HUES6 (cell line): ENCODE measurements around the gene GALK2.
"Not testable (repeated sequence)": the region's sequence is repeated elsewhere in the genome, so short reads cannot be mapped to it uniquely, and the experiment has no call there.

Experiments used
- H3K27ac ChIP-seq: 2 replicates; pipeline ENCODE4 v1.7.0; 2013; ENCODE audit warnings: low read depth, mild to moderate bottlenecking, low read length, inconsistent platforms
- H3K27me3 ChIP-seq: 2 replicates; pipeline ENCODE4 v1.6.1; 2013; ENCODE audit warnings: low read length; ENCODE audit not compliant: control insufficient read depth, insufficient read depth
- H3K36me3 ChIP-seq: 2 replicates; pipeline ENCODE4 v1.6.1; 2013; ENCODE audit warnings: low read length; ENCODE audit not compliant: control insufficient read depth, insufficient read depth
- H3K4me1 ChIP-seq: 2 replicates; pipeline ENCODE4 v1.6.1; 2013; ENCODE audit warnings: low read length; ENCODE audit not compliant: control insufficient read depth, insufficient read depth
- H3K4me3 ChIP-seq: 2 replicates; pipeline ENCODE4 v1.5.1; 2013; ENCODE audit warnings: low read depth, low read length
- H3K9ac ChIP-seq: one replicate; pipeline ENCODE4 v1.6.1; 2013; ENCODE audit warnings: mild to moderate bottlenecking, low read length
- H3K9me3 ChIP-seq: 2 replicates; pipeline ENCODE4 v1.6.1; 2013; ENCODE audit warnings: low read depth, low read length; ENCODE audit not compliant: control insufficient read depth, insufficient read depth

Gene GALK2

DNA sequence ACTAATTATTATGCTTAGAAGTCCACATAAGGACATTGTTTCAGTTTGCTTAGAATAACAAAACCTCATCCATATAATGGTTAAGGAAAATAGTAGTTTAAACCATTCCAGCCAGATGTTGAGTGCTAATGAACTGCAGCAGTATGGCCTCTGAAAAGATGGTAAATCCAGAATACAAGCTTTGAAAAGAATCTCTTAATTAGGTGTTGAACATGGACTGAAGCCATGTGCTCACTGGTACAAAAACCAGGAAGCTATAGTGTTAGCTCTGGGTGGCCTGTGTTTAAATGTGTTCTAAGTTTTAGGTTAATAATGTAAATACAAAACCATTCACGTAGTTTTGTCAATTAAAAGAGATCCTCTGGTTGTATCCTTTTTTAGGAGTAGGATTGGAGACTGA, 78.2 kb downstream of the GALK2 start:
- no peak overlapping the region for H3K27ac ChIP-seq
- H3K9ac ChIP-seq = no peak overlapping the region
- no peaks in the 10 kb centered on the region for H3K36me3 ChIP-seq
- no peak overlapping the region for H3K4me3 ChIP-seq
- peaks cover 6% of the 10 kb centered on the region; the same call in 1 of the 2 replicates for H3K9me3 ChIP-seq
- no peaks in the 10 kb centered on the region for H3K27me3 ChIP-seq
- no peaks in the 10 kb centered on the region for H3K4me1 ChIP-seq

DNA sequence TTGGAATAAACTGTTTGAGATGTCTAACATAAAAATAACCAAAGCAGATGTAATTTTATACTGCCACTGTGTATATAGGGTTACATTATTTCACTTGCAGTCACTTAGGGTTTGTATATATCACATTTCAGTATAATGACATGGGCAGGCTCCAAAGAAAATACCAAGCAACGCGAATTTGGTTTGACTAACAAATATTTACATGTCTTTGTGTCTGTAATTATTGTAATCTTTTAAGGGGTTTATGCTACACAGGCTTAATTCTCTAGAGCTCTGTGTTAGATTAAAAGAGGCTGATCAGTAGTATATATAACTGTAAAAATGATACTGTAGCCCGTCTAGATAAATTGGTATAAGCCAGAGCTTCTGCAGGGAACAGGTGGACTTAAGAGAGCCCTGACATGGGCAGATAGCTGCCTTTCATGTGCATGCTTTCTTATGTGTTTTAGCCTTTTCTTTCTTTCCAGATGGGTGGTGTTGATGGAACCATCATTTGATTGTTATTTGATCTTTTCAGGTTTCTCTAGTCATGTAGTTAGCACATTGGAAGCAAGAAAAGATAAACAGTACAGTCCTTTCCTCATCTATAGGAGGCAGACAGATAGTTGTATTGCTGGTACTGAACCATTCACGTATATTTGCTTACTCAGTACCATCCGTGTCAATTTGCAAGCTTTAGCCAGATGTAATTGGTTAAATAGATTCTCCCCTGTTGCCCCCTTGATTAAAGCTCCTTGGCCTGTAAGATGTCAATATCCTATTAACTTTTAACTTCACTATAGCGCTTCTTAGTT, 86.1 kb downstream of the GALK2 start:
- Histone ChIP-seq H3K9ac (no peak overlapping the region), H3K27ac (no peak overlapping the region), H3K36me3 (no peaks in the 10 kb centered on the region), H3K4me1 (no peaks in the 10 kb centered on the region), H3K9me3 (no peaks in the 10 kb centered on the region), H3K27me3 (no peaks in the 10 kb centered on the region), H3K4me3 (no peak overlapping the region)

DNA sequence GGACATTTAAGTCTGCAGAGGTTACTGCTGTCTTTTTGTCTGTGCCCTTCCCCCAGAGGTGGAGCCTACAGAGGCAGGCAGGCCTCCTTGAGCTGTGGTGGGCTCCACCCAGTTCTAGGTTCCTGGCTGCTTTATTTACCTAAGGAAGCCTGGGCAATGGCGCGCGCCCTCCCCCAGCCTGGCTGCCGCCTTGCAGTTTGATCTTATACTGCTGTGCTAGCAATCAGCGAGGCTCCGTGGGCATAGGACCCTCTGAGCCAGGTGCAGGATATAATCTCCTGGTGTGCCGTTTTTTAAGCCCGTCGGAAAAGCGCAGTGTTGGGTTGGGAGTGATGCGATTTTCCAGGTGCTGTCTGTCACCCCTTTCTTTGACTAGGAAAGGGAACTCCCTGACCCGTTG, 95.1 kb downstream of the GALK2 start:
- not testable (repeated sequence) for H3K27me3 ChIP-seq, H3K27ac ChIP-seq, H3K4me3 ChIP-seq, H3K9ac ChIP-seq, H3K36me3 ChIP-seq, H3K4me1 ChIP-seq
- H3K9me3 ChIP-seq = peaks cover 15% of the 10 kb centered on the region

DNA sequence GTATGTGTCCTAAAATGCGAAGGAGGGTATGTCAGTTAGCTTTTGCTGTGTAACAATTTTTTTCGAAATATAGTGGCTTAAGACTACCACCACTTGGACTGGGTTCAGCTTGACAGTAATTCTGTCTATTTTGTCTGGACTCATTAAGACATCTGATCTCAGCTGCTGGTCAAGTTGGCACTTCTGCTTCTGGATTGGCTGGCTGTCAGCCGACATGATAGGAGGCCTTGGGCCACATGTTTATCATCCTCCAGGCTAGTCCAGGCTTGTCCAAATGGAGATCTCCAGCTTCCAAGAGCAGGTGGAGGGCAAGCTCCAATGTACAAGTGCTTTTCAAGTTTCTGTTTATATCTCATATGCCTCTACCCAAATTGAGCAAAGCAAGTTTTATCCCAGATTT, 95.9 kb downstream of the GALK2 start:
- peaks cover 8% of the 10 kb centered on the region; the same call in 1 of the 2 replicates for H3K36me3 ChIP-seq
- H3K27ac ChIP-seq = no peak overlapping the region
- H3K4me3 ChIP-seq = no peak overlapping the region
- no peak overlapping the region for H3K9ac ChIP-seq
- H3K27me3 ChIP-seq = no peaks in the 10 kb centered on the region
- H3K9me3 ChIP-seq = peaks cover 15% of the 10 kb centered on the region
- H3K4me1 ChIP-seq = peaks cover under 1% of the 10 kb centered on the region; the same call in 1 of the 2 replicates

DNA sequence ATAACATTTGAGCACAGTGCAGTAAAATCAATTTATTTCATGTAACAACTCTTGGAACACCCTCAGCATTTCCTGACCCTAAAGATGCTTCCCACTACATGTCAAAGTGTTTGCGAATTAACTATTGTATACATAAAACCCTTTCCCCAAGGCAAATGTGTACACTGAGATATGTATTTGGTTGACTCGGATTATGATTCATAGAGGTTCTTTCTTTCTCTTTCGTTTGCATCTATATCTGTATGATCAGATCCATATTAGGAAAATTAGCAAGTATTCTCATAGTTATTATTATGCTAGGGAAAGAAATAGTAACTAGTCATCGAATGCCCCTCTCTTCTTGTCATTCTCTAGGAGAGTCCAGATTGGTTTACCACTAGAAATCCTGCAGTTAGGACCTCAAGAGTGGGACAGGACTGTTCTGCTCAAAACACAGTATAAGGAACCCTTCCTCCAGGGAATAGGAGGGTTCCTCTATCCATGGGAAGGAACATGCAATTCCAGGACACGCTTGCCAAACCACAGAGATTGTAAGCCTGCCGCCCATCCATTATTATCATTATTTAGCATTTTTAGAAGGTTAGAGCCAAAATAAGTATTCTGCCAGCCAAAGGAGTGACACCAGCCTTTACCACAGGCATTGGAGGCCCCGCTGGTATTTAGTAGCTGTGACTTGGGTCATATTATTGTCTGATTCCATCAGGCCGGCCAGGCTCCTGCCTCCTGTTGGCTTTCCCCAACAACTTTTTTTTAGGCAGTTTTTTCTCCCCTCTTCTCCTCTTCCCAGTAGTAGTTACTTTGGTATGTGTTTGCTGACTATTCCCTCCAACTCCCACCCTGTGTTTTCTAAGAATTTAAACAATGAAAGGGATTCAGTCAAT, 100.7 kb downstream of the GALK2 start:
- no peak overlapping the region for H3K27ac ChIP-seq
- H3K9me3 ChIP-seq = peaks cover 6% of the 10 kb centered on the region
- H3K4me1 ChIP-seq = peaks cover 16% of the 10 kb centered on the region
- peaks cover 6% of the 10 kb centered on the region; the same call in 1 of the 2 replicates for H3K36me3 ChIP-seq
- H3K27me3 ChIP-seq = no peaks in the 10 kb centered on the region
- no peak overlapping the region for H3K4me3 ChIP-seq
- H3K9ac ChIP-seq = no peak overlapping the region

DNA sequence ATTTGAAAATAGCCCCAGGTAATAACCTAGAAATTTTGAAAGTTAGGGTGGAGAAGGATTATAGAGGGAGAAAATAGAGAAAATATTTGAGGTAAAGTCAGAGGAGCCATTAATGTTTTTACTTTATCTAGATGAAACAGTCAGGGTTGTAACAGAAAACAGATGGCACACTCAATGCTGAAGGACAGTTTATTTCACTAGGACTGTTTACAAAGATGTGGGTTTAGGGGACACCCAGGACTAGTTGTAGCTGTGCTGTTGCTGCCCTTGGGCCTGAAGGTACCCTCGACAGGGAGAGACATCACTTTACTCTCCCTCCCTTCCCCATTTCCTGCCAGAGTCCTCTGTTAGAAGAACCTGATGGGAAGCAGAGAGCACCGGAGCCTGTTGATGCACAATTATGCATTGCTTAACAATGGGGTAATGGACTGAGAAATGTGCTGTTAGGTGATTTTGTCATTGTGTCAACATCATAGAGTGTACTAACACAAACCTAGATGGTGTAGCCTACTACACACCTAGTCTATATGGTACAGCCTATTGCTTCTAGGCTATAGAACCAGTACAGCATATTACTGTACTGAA, 103.8 kb downstream of the GALK2 start:
- Histone ChIP-seq H3K27ac (no peak overlapping the region), H3K9ac (no peak overlapping the region), H3K4me3 (no peak overlapping the region), H3K9me3 (no peaks in the 10 kb centered on the region), H3K4me1 (peaks cover 16% of the 10 kb centered on the region), H3K36me3 (no peaks in the 10 kb centered on the region), H3K27me3 (no peaks in the 10 kb centered on the region)

DNA sequence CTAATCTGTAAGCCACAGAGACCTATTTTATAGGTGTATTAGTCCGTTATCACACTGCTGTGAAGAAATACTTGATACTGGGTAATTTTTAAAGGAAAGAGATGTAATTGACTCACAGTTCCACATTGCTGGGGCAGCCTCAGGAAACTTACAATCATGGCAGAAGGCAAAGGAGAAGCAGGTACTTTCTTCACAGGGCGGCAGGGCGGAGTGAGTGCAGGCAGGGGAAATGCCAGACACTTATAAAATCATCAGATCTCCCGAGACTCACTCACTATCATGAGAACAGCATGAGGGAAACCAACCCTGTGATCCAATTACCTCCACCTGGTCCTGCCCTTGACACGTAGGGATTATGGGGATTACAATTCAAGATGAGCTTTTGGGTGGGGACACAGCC, 108.7 kb downstream of the GALK2 start:
- Histone ChIP-seq H3K9ac (no peak overlapping the region), H3K9me3 (no peaks in the 10 kb centered on the region), H3K36me3 (no peaks in the 10 kb centered on the region), H3K27ac (no peak overlapping the region), H3K27me3 (no peaks in the 10 kb centered on the region), H3K4me3 (no peak overlapping the region), H3K4me1 (no peaks in the 10 kb centered on the region)

DNA sequence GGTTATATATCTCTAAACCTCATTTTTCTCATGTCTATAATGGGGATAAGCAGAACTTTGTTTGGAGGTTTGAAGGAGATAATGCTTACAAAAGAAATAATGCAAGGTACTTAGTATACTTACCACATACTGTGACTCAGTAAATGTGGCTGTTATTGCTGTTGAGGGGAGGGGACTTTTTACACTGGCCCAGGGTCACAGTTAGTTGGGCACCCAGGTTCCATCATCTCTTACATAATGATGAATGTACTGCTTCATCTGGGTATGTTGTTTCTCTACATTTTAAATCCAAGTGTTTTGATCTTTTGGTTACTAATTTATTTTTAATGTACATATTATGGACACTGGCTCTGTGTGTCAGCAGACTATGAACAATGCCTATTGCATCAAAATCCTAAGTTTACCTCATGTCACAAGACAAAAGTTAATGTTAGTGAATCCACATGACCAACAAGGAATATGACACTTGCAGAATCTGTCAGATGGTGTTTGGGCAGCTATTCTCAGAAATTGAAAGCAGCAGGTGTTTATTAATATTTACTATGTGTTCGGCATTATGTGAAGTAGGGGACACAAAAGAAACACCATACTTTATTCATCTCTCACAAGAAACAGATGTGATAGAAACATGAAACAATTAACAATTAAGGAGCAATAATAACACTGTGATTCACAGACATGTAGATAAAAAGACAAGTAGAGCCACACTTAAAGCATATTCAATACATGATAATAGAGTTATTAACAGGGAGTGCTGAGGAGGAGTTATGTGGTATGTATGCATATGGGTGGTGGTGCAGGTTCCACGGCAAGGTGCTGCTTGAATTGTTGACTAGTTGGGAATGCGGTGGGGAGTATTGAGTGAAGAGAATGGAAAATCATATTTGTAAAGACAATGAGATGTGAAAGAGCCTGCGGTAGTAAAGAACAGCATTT, 109.7 kb downstream of the GALK2 start:
- H3K27ac ChIP-seq = no peak overlapping the region

DNA sequence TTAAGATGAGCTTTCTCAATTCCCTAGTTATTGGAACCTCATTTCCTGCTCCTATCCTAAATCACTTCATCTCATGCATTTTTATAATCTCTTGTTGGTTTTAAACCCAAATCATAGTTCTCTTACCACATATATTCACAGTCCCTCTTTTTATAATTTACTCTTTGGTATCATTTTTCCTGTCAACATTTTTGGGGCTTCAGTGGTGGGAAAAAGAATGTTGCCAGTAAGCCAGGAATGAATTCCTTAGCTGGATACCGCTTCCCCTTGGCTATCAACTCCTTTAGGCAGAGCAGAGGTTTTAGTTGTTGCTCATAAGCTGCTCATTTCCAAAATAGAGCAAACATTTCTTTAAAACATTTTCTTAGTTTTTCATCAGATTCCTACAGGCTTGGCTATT, 112.3 kb downstream of the GALK2 start:
- Histone ChIP-seq H3K27ac (no peak overlapping the region), H3K9me3 (no peaks in the 10 kb centered on the region), H3K36me3 (peaks cover 2% of the 10 kb centered on the region; the same call in 1 of the 2 replicates), H3K9ac (no peak overlapping the region), H3K4me3 (no peak overlapping the region), H3K27me3 (no peaks in the 10 kb centered on the region), H3K4me1 (no peaks in the 10 kb centered on the region)

More for the DNA sequence above, 109.7 kb downstream of the GALK2 start:
- H3K9ac ChIP-seq = no peak overlapping the region
- no peak overlapping the region for H3K4me3 ChIP-seq
- peaks cover 2% of the 10 kb centered on the region; the same call in 1 of the 2 replicates for H3K36me3 ChIP-seq
- no peaks in the 10 kb centered on the region for H3K9me3 ChIP-seq
- no peaks in the 10 kb centered on the region for H3K4me1 ChIP-seq
- H3K27me3 ChIP-seq = no peaks in the 10 kb centered on the region

DNA sequence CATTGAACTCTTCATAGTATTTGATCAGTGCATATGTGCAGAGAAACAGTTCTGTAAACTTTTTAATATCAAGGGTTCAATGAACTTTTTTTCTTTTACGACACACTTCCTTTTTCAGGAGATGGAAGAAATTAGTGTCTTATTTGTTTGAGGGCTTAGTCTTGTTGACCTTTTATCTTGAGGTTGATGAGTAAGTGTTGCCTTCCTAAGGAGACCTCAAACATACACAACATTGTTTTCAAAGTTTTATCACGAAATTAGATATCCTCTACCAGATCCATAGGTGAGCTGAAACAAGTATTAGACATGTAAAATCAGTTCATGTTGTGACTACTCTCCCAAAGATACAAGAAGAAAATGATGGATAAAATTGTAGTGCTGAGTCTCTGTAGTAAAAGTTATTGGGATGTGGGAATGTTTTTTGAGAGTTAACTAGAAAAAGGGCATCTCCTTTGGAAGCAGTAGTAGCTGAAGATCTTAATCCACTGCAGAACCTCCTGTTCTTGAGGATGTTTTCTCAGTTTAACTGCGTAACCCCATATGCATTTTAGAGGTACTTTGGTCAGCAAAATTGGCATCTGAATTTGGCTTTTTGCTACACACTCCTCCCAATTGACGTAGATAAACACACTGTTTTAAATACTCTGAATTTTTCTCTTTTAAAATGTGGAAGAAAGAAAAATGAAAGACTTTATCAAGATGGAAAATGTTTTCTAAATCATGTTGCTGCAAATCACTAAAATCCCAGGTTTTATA, 116.8 kb downstream of the GALK2 start:
- Histone ChIP-seq H3K27ac (no peak overlapping the region), H3K9me3 (no peaks in the 10 kb centered on the region), H3K4me3 (no peak overlapping the region), H3K4me1 (no peaks in the 10 kb centered on the region; the same call in 1 of the 2 replicates), H3K27me3 (no peaks in the 10 kb centered on the region), H3K9ac (no peak overlapping the region), H3K36me3 (peaks cover 2% of the 10 kb centered on the region; the same call in 1 of the 2 replicates)
